SJSA1 (cell line): ENCODE results near the gene LRRN2. TPM values are rescaled to one million over a fixed set of nuclear protein-coding genes. Genes with fewer than 3 reads are reported as not detected.
A peak's percentile ranks its signal among the peaks of the same experiment; 100 is the strongest.

Source experiments
- DNase-seq, 2 experiments: peaks; one replicate each; pipeline ENCODE4 v3.0.0-alpha.2; 2015 to 2020; ENCODE audit warnings: low spot score in 2 of 2, low read depth in 1 of 2
- H3K27ac ChIP-seq: fragments of 250-450 bp; sonication (Bioruptor Pico); 2 replicates; pipeline ENCODE4 v1.5.1; 2020; ENCODE audit warnings: mild to moderate bottlenecking, moderate library complexity
- H3K27me3 ChIP-seq: fragments of 250-450 bp; sonication (Bioruptor Pico); replicated peaks from 2 replicates; pipeline ENCODE4 v1.5.1; 2020; ENCODE audit warnings: mild to moderate bottlenecking, moderate library complexity
- H3K36me3 ChIP-seq: fragments of 250-450 bp; sonication (Bioruptor Pico); 2 replicates; pipeline ENCODE4 v1.5.1; 2020; ENCODE audit warnings: mild to moderate bottlenecking
- H3K4me1 ChIP-seq: fragments of 250-450 bp; sonication (Bioruptor Pico); replicated peaks from 2 replicates; pipeline ENCODE4 v1.6.1; 2021; ENCODE audit warnings: mild to moderate bottlenecking
- H3K4me3 ChIP-seq: fragments of 250-450 bp; sonication (Bioruptor Pico); 2 replicates; pipeline ENCODE4 v1.5.1; 2020; ENCODE audit warnings: mild to moderate bottlenecking
- H3K9me3 ChIP-seq: fragments of 250-450 bp; sonication (Bioruptor Pico); replicated peaks from 2 replicates; pipeline ENCODE4 v1.5.1; 2020; ENCODE audit warnings: mild to moderate bottlenecking
- total RNA-seq: library from RNA; depleted of rRNA; stranded (reverse); fragments of >200 nt; shearing (Covaris generic); gene quantifications from 2 replicates; pipeline ENCODE4 v1.2.3, GENCODE V29; 2014

Gene LRRN2
- total RNA-seq, 1 experiment from 2014 or later, result not detected

DNA sequence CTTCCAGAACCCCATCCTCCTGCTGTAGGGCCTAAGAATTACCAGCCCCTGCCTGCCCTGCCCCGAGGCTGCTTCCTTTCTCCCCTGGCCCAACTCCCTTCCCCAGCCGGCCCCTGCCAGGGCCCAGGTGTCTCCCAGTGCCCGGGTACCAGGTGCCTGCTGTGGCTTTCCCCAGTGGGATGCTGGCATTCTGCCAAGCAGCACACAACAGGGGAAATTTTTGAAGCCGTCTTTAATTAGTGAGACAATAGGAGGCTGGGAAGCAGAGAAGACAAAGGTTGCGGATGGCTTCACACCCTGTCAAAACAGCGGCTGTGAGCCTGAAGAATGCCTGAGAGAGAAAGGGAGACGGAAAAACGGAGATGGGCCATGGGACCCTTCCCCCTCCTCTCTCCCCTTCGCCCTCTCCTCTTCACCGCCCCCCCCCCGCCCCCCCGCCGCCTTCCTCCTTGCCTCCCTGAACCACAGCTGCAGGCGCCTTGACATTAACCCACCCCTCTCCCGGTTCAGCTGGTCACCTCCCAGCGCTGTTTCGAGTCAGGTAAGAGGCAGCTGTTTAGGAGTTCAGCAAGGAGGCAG, 33.6 kb downstream of the LRRN2 start:
- H3K27me3 ChIP-seq, result peaks cover 31% of the 10 kb centered on the region
- H3K36me3 ChIP-seq, result no peaks in the 10 kb centered on the region
- H3K9me3 ChIP-seq, result no peaks in the 10 kb centered on the region
- no peak for DNase-seq
- H3K4me1 ChIP-seq, result peaks cover 4% of the 10 kb centered on the region; the same call in 1 of the 2 replicates
- H3K4me3 ChIP-seq, result no peak overlapping the region
- H3K27ac ChIP-seq, result no peak overlapping the region

DNA sequence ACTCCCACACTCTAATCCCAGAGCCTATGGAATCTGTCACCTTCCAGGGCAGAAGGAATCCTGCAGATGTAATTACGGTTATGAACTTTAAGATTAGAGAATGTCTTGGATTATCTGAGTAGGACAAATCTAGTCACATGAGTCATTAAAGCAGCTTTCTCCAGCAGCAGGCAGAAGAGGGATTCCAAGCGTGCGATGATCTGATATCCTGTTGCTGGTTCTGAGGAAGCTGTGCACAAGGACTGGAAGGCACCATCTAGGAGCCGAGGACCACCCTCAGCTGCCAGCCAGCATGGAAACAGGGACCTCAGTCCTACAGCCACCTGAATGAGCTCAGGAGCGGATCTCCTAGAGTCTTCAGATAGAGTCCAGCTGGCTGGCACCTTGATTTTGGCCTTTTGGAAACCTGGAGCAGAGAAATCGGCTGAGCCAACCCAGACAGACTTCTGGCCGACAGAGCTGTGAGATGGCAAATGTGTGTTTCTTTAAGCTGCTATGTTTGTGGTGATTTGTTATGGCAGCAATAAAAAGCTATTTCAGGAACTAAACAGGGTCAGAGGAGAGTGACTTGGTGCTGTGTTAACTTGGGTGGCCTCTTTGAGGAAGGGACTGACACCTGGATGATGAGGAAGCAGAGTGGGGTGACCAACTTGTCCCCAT, 34.5 kb downstream of the LRRN2 start:
- H3K4me1 ChIP-seq, result peaks cover 4% of the 10 kb centered on the region; the same call in 1 of the 2 replicates
- H3K36me3 ChIP-seq, result no peaks in the 10 kb centered on the region
- H3K9me3 ChIP-seq, result no peaks in the 10 kb centered on the region
- DNase-seq, result no peak
- no peak overlapping the region for H3K4me3 ChIP-seq
- no peak overlapping the region for H3K27ac ChIP-seq
- H3K27me3 ChIP-seq, result peaks cover 23% of the 10 kb centered on the region

DNA sequence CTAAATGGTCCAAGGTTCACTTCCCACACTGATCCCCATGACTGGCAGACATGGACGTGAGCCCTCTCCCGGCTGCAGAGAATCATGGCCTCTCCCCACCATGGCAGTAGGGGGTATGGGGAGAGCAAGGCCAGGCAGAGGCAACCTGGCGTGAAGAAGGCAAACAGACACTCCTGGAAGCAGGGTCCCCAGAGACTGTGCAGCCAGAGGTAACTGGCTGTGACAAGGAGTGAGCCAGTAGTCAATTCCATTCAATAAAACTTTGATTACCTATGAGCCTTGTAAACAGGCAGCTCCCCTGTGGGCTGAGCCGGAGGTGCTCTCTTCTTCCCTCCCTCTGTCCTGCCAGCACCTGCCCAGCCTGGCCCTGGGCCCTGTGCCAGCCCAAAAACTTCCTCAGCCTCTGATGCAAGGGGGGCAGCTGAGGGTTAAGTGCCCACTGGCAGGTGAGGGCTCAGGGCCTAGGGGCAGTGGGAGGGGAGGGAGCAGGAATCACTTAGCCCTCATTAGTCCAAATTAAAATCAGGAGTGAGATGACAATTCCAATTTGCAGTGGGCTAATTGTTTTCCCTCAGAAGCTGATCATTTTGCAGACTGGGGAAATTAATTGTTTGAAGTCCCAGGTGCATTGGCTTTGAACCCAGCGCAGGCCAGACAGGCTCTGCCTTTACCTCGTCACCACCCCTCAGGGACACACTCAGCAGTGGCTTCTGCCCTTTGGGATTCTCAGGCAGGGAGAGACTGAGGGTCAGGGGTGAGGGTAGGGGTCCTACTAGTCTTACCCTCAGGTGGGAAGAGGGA, 35.6 kb downstream of the LRRN2 start:
- DNase-seq, result no peak
- no peaks in the 10 kb centered on the region for H3K9me3 ChIP-seq
- no peak overlapping the region for H3K4me3 ChIP-seq
- H3K4me1 ChIP-seq, result peaks cover 4% of the 10 kb centered on the region; the same call in 1 of the 2 replicates
- H3K27me3 ChIP-seq, result peaks cover 20% of the 10 kb centered on the region
- H3K27ac ChIP-seq, result no peak overlapping the region
- H3K36me3 ChIP-seq, result no peaks in the 10 kb centered on the region

DNA sequence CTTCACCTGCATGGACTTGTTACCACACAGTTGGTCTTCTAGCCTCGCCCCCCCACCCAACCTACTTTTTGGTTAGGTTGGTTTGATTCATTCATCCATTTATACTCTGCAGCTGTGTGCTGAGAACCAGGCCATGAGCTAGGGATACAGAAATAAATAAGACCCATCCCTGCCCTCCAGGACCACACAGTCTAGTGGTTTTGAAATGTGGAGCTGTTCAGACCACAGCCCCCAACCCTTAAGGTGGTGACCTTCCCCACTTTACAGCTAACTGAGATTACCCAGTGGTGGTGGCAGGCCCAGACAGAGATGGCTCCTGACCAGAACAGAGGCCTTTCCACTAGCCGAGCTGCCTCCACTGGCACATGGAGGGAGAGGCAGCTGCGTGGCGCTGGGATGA, 37.0 kb downstream of the LRRN2 start:
- Histone ChIP-seq H3K36me3 (no peaks in the 10 kb centered on the region), H3K27me3 (peaks cover 14% of the 10 kb centered on the region)
- no peak for DNase-seq

DNA sequence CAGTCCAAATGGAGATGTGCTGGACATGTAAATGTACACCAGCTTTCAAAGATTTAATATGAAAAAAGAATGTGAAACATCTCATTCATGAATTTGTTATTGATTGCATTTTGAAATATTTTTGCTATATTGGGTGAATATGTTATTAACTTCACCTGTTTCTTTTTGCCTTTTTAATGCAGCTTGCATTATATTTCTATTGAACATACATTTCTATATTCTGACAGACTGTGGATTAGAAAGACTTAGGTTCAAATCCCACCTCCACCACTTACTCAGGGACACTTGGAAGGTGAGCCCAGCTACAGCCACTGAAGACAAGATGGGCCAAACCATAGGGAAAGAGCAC, 37.8 kb downstream of the LRRN2 start:
- no peak overlapping the region for H3K27ac ChIP-seq
- H3K4me3 ChIP-seq, result no peak overlapping the region
- H3K36me3 ChIP-seq, result no peaks in the 10 kb centered on the region
- DNase-seq, result no peak
- H3K27me3 ChIP-seq, result peaks cover 18% of the 10 kb centered on the region
- H3K9me3 ChIP-seq, result no peaks in the 10 kb centered on the region
- H3K4me1 ChIP-seq, result peaks cover 4% of the 10 kb centered on the region; the same call in 1 of the 2 replicates

More for the DNA sequence above, 37.0 kb downstream of the LRRN2 start:
- H3K4me1 ChIP-seq, result peaks cover 4% of the 10 kb centered on the region; the same call in 1 of the 2 replicates
- H3K9me3 ChIP-seq, result no peaks in the 10 kb centered on the region
- no peak overlapping the region for H3K4me3 ChIP-seq
- no peak overlapping the region for H3K27ac ChIP-seq

DNA sequence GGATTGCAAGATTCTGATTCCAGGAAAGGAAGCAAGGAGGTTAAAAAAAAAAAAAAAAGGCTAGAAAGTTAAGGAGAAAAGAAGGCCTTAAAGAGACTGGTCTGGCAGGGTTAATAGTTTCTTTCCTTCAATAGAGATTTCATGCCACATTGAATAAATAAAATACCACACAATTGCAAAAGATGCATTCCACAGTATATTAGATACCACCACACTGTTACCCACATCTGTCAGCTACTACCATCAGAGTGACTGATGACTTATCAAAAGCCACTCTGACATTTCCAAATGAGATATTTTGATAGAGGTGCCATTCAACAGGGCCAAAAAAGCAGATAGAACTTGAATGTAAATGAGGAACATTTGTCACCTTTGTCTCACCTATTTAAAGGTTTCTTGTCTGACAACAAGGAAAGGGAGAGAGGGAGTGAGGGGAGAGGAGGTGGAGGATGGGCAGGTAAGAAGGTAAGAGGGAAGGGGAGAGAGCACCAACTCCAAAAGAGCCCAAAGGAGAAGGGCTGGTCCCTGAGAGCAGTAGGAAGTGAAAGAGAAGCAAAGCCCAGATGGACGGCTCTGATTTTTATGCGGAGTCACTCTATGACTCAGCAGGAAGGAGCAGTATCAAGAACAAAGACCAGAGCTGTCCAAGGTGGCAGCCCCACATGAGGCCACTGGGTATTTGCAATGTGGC, 38.3 kb downstream of the LRRN2 start:
- Histone ChIP-seq H3K36me3 (no peaks in the 10 kb centered on the region), H3K4me1 (peaks cover 4% of the 10 kb centered on the region; the same call in 1 of the 2 replicates), H3K9me3 (no peaks in the 10 kb centered on the region), H3K27me3 (peaks cover 18% of the 10 kb centered on the region), H3K27ac (no peak overlapping the region), H3K4me3 (no peak overlapping the region)
- DNase-seq, result peak; percentile 43 to 66

DNA sequence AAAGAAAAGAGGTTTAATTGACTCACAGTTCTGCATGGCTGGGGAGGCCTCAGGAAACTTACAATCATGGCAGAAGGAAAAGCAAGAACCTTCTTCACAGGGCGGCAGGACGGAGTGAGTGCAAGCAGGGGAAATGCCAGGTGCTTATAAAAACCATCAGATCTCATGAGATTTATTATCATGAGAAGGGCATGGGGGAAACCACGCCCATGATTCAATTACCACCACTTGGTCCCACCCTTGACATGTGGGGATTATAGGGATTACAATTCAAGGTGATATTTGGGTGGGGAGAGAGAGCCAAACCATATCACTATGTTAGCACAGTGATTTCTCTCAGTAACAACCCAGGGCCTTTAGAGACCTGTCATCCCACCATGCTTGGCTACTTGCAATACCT, 39.9 kb downstream of the LRRN2 start:
- Histone ChIP-seq H3K27ac (no peak overlapping the region), H3K27me3 (peaks cover 9% of the 10 kb centered on the region), H3K36me3 (no peaks in the 10 kb centered on the region), H3K9me3 (no peaks in the 10 kb centered on the region), H3K4me1 (peaks cover 4% of the 10 kb centered on the region; the same call in 1 of the 2 replicates), H3K4me3 (no peak overlapping the region)
- DNase-seq, result no peak

DNA sequence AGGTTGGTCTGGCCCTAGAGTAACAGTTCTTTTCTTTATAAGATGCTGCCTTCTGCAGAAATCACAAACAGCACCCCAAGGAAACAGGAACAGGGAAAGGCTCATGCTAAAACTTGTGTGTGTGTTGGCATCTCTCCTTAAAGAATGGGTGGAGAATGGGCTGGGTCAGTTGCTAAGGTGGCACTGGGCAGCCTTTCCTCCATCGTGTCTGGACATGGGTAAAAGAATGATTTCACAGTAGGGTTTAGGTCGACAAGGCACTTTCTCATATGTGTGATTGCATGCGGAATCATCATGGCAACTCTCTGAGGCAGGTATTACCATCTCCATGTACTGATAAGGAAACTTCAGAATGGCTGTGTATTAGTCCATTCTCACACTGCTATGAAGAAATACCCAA, 40.3 kb downstream of the LRRN2 start:
- H3K4me3 ChIP-seq, result no peak overlapping the region
- H3K9me3 ChIP-seq, result no peaks in the 10 kb centered on the region
- H3K27ac ChIP-seq, result no peak overlapping the region
- DNase-seq, result no peak
- peaks cover 4% of the 10 kb centered on the region; the same call in 1 of the 2 replicates for H3K4me1 ChIP-seq
- no peaks in the 10 kb centered on the region for H3K36me3 ChIP-seq
- H3K27me3 ChIP-seq, result peaks cover 7% of the 10 kb centered on the region

DNA sequence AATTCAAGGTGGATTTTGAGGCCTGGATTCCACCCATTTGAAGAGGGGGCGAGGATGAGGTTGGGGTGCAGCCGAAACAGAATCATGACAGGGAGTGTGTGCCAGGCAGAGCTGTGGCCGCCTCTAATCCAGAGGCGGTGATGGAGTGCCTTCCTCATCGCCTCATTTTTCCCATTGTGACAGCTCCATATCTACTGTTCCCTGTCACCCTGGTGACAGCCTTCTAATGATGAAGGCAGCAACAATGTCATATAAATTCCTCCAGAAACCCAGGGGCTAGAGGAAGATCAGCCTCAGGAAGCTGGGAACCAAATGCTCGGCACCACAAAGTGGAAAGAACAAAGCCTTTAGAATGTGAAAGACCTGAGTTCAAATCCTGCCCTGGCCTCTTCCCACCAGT, 42.0 kb downstream of the LRRN2 start:
- H3K27me3 ChIP-seq, result peaks cover 7% of the 10 kb centered on the region; the same call in 1 of the 2 replicates
- DNase-seq, result no peak
- H3K36me3 ChIP-seq, result no peaks in the 10 kb centered on the region
- H3K9me3 ChIP-seq, result no peaks in the 10 kb centered on the region
- H3K4me1 ChIP-seq, result peaks cover 4% of the 10 kb centered on the region; the same call in 1 of the 2 replicates
- no peak overlapping the region for H3K27ac ChIP-seq
- no peak overlapping the region for H3K4me3 ChIP-seq

DNA sequence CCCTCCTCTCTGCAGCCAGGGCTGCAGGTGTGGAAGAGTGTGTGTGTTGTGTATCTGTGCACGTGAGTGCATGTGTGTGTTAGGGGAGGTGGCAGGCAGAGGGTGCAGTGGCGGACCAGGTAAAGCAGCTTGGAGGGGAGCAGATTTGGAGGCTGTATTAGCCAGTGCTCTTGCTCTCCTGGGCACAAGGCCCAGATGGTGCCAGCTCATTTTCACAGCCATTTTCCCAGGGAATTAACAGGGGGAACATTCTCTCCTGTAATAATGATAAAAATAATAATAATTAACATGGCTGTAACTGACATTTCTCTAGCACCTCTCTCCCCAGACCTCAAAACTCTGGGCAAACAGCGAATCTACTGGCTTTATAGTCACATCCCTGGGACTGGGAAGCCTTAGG, 43.6 kb downstream of the LRRN2 start:
- Histone ChIP-seq H3K36me3 (no peaks in the 10 kb centered on the region), H3K27me3 (peaks cover 10% of the 10 kb centered on the region; the same call in 1 of the 2 replicates), H3K4me3 (no peak overlapping the region), H3K9me3 (no peaks in the 10 kb centered on the region), H3K27ac (no peak overlapping the region), H3K4me1 (no peaks in the 10 kb centered on the region)
- no peak for DNase-seq

DNA sequence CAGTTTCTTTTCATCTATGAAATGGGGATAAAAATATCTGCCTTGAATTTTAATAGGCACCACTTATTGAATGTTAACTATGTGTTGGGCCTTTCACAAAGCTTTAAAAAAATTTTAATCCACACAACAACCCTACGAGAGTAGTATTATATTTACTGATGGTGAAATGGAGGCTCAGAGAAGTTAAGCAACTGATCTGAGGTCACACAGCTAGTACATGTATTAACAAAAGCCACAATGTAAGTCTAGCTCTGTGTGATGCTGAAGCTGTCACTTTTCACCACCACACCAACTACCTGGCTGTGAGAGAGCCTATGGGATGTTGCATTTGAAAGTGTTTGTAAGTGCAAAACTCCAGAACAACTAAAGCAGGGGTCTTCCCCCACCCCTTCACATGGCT, 44.1 kb downstream of the LRRN2 start:
- Histone ChIP-seq H3K36me3 (no peaks in the 10 kb centered on the region), H3K27me3 (peaks cover 13% of the 10 kb centered on the region; the same call in 1 of the 2 replicates), H3K27ac (no peak overlapping the region), H3K4me3 (no peak overlapping the region), H3K9me3 (no peaks in the 10 kb centered on the region), H3K4me1 (no peaks in the 10 kb centered on the region)
- no peak for DNase-seq

DNA sequence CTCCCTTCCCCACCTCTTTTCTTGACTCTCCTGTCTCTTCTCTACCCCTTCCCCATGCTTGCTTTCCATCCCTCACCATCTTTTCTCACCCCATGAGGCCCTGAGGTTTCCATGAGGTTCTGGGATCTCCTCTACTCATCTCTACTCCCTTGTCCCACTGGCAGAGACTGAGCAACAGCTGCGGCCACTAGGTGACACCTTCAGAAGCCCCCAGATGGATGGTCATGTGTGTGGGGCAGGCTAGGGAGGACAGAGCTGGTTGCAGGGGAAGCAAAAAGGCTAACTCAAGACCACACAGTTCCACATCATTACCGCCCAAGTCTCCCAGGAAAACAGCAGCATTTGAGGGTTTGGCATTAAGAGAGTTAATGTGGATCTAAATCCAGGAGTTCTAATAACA, 45.0 kb downstream of the LRRN2 start:
- Histone ChIP-seq H3K4me3 (no peak overlapping the region), H3K27me3 (peaks cover 13% of the 10 kb centered on the region; the same call in 1 of the 2 replicates), H3K4me1 (no peaks in the 10 kb centered on the region), H3K27ac (no peak overlapping the region), H3K36me3 (no peaks in the 10 kb centered on the region), H3K9me3 (no peaks in the 10 kb centered on the region)
- DNase-seq, result no peak

DNA sequence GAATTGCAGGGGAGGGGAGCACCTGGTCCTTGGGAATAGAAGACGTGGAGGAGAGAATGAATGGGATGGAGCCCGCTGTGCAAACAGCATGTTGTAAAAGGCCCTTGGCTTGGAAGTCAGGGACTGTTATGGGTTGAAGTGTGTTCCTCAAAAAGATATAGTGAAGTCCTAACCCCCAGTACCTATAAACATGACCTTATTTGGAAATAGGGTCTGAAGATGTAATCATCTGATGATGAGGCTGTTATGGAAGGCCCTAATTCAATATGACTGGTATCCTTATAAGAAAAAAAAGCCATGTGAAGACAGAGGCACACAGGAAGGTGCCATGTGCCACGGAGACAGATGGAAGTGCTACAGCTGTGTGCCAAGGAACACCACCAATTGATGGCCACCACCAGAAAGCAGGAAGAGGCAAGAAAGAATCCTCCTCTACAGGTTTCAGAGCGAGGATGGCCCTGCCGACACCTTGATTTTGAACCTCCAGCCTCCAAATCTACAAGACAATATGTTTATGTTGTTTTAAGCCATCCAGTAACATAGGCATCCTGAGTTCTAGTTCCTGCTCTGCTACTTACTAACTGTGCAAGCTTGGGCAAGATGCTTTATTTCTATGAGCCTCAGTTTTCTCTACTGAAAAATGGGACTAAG, 51.2 kb downstream of the LRRN2 start:
- no peak for DNase-seq
- Histone ChIP-seq H3K36me3 (no peaks in the 10 kb centered on the region), H3K27ac (no peak overlapping the region), H3K9me3 (no peaks in the 10 kb centered on the region), H3K27me3 (peaks cover 24% of the 10 kb centered on the region), H3K4me3 (no peak overlapping the region), H3K4me1 (no peaks in the 10 kb centered on the region)
